T-helper 17 cell (primary cell): Measurements from ENCODE around the gene AKT1. TPM values are rescaled to one million over a fixed set of nuclear protein-coding genes. Genes with fewer than 3 reads are reported as not detected.

Experiments
- ATAC-seq: fragments of 150-1000 bp; cut with Tn5 transposase; 2 replicates; pipeline ENCODE4 v1.10.0; 2021; ENCODE audit warnings: mild to moderate bottlenecking, moderate library complexity
- DNase-seq, 3 donors: peaks; one replicate each; pipeline versions ENCODE4 v3.0.0 to v3.0.0-alpha.2; 2020 to 2021
- H3K9me3 ChIP-seq: one replicate; pipeline ENCODE4 v1.7.0; 2013; ENCODE audit warnings: low read length, mild to moderate bottlenecking; ENCODE audit not compliant: control insufficient read depth, poor library complexity, severe bottlenecking
- H3K27ac Mint-ChIP-seq: one replicate; pipeline ENCODE4 v1.8.0; 2022; ENCODE audit warnings: mild to moderate bottlenecking, moderate library complexity, mixed read lengths
- H3K27me3 Mint-ChIP-seq: one replicate; pipeline ENCODE4 v1.8.0; 2022; ENCODE audit warnings: mixed read lengths
- H3K36me3 Mint-ChIP-seq: one replicate; pipeline ENCODE4 v1.8.0; 2022; ENCODE audit warnings: low read depth, mixed read lengths
- H3K4me1 Mint-ChIP-seq: one replicate; pipeline ENCODE4 v1.8.0; 2022; ENCODE audit warnings: mild to moderate bottlenecking, mixed read lengths
- H3K4me3 Mint-ChIP-seq: one replicate; pipeline ENCODE4 v1.8.0; 2022; ENCODE audit warnings: mild to moderate bottlenecking, moderate library complexity, mixed read lengths
- total RNA-seq, 4 donors: library from RNA in 2 of 4; stranded (reverse) in 2 of 4; gene quantifications; one replicate each; pipeline ENCODE4 v1.2.3 and lab custom pipeline; 2022 to 2026

The AKT1 gene
- total RNA-seq, 2 donors from 2014 or later = 72.4 to 77.2 TPM

GRCh38 chr14:104791425-104791824 is 4.1 kb downstream of the AKT1 start:
- no peak overlapping the region for H3K27ac Mint-ChIP-seq
- H3K4me3 Mint-ChIP-seq = no peak overlapping the region
- no peaks in the 10 kb centered on the region for H3K9me3 ChIP-seq
- ATAC-seq (no peak), DNase-seq (no peak)
- peaks cover 36% of the 10 kb centered on the region for H3K4me1 Mint-ChIP-seq
- no peaks in the 10 kb centered on the region for H3K36me3 Mint-ChIP-seq
- no peaks in the 10 kb centered on the region for H3K27me3 Mint-ChIP-seq

GRCh38 chr14:104789752-104790743 is 5.5 kb downstream of the AKT1 start:
- no peak for DNase-seq
- H3K4me3 Mint-ChIP-seq = no peak overlapping the region
- H3K4me1 Mint-ChIP-seq = peaks cover 33% of the 10 kb centered on the region

GRCh38 chr14:104788873-104789663 is 6.5 kb downstream of the AKT1 start:
- no peaks in the 10 kb centered on the region for H3K27me3 Mint-ChIP-seq
- no peak for ATAC-seq
- no peak overlapping the region for H3K27ac Mint-ChIP-seq
- no peaks in the 10 kb centered on the region for H3K9me3 ChIP-seq
- no peak overlapping the region for H3K4me3 Mint-ChIP-seq
- H3K36me3 Mint-ChIP-seq = no peaks in the 10 kb centered on the region
- H3K4me1 Mint-ChIP-seq = peaks cover 29% of the 10 kb centered on the region
- no peak for DNase-seq

More at GRCh38 chr14:104789752-104790743, 5.5 kb downstream of the AKT1 start:
- Mint-ChIP-seq H3K27ac (no peak overlapping the region), H3K36me3 (no peaks in the 10 kb centered on the region), H3K27me3 (no peaks in the 10 kb centered on the region)
- no peak for ATAC-seq
- H3K9me3 ChIP-seq = no peaks in the 10 kb centered on the region

GRCh38 chr14:104788161-104788818 is 7.3 kb downstream of the AKT1 start:
- H3K36me3 Mint-ChIP-seq = no peaks in the 10 kb centered on the region
- no peak overlapping the region for H3K4me3 Mint-ChIP-seq
- ATAC-seq (no peak), DNase-seq (no peak)
- H3K27ac Mint-ChIP-seq = no peak overlapping the region
- H3K9me3 ChIP-seq = no peaks in the 10 kb centered on the region
- H3K27me3 Mint-ChIP-seq = no peaks in the 10 kb centered on the region
- peaks cover 24% of the 10 kb centered on the region for H3K4me1 Mint-ChIP-seq

DNA sequence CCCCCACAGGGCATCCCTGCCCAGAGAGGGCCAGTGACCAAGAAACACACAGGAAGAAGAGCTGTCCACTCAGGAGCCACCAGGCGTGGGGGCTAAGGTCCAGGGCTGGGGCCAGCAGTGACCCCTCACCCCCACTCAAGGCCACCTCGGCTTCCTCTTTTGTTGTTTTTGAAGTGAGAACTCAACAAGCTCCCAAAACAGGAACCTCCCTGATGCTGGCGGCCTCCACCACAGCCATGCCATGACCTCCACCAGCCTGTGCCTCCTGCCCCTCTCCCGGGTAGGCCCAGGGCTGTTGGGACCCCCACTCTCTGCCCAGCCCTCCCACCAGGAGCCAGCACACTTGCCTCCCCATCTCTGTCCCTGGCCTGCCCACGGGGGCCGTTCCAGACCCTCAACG is 7.8 kb downstream of the AKT1 start:
- Mint-ChIP-seq H3K27me3 (no peaks in the 10 kb centered on the region), H3K4me3 (no peak overlapping the region), H3K4me1 (peaks cover 19% of the 10 kb centered on the region), H3K27ac (no peak overlapping the region), H3K36me3 (no peaks in the 10 kb centered on the region)
- H3K9me3 ChIP-seq = no peaks in the 10 kb centered on the region
- DNase-seq = no peak
- ATAC-seq = no peak

- Mint-ChIP-seq H3K27ac (peak overlapping the region; percentile 16), H3K36me3 (no peaks in the 10 kb centered on the region), H3K4me1 (peaks cover 16% of the 10 kb centered on the region), H3K4me3 (no peak overlapping the region), H3K27me3 (no peaks in the 10 kb centered on the region)
- no peak for DNase-seq
- ATAC-seq = no peak
- no peaks in the 10 kb centered on the region for H3K9me3 ChIP-seq
These were observed 8.5 kb downstream of the AKT1 start for GRCh38 chr14:104786726-104787675.

GRCh38 chr14:104786091-104786586 is 9.4 kb downstream of the AKT1 start:
- no peak overlapping the region for H3K4me3 Mint-ChIP-seq
- H3K4me1 Mint-ChIP-seq = peaks cover 11% of the 10 kb centered on the region
- peak overlapping the region; percentile 16 for H3K27ac Mint-ChIP-seq
- H3K36me3 Mint-ChIP-seq = no peaks in the 10 kb centered on the region
- H3K27me3 Mint-ChIP-seq = no peaks in the 10 kb centered on the region
- DNase-seq (no peak), ATAC-seq (peak; percentile 63)
- H3K9me3 ChIP-seq = no peaks in the 10 kb centered on the region

DNA sequence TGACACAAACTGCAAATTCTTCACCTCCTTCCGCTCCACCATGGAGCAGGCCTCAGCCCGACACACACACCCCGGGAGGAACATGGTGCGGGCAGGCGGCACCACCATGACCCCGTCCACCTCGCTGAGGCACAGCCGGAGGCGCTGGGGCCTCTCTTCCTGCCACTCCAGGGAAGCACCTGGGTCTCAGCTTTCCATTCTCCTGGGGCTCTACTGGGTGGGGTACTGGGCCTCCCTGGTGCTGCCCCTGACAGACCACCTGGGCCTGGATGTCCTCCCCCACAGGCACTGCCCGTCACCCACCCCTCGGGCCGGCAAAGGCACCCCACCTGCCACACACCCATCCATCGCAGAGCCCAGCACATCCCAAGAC is 9.9 kb downstream of the AKT1 start:
- peaks cover 7% of the 10 kb centered on the region for H3K4me1 Mint-ChIP-seq
- no peaks in the 10 kb centered on the region for H3K36me3 Mint-ChIP-seq
- no peaks in the 10 kb centered on the region for H3K27me3 Mint-ChIP-seq
- peak overlapping the region; percentile 16 for H3K27ac Mint-ChIP-seq
- no peaks in the 10 kb centered on the region for H3K9me3 ChIP-seq
- DNase-seq (no peak), ATAC-seq (no peak)
- H3K4me3 Mint-ChIP-seq = no peak overlapping the region

GRCh38 chr14:104784846-104785707 is 10.5 kb downstream of the AKT1 start:
- H3K36me3 Mint-ChIP-seq = no peaks in the 10 kb centered on the region
- no peaks in the 10 kb centered on the region for H3K27me3 Mint-ChIP-seq
- no peak overlapping the region for H3K4me3 Mint-ChIP-seq
- DNase-seq (no peak), ATAC-seq (no peak)
- peak overlapping the region; percentile 16 for H3K27ac Mint-ChIP-seq
- no peaks in the 10 kb centered on the region for H3K9me3 ChIP-seq
- H3K4me1 Mint-ChIP-seq = peaks cover 7% of the 10 kb centered on the region

GRCh38 chr14:104784218-104784568 is 11.4 kb downstream of the AKT1 start:
- DNase-seq (no peak), ATAC-seq (no peak)
- H3K36me3 Mint-ChIP-seq = no peaks in the 10 kb centered on the region
- no peak overlapping the region for H3K4me3 Mint-ChIP-seq
- H3K4me1 Mint-ChIP-seq = peaks cover 5% of the 10 kb centered on the region
- H3K9me3 ChIP-seq = no peaks in the 10 kb centered on the region
- H3K27ac Mint-ChIP-seq = no peak overlapping the region
- H3K27me3 Mint-ChIP-seq = no peaks in the 10 kb centered on the region

DNA sequence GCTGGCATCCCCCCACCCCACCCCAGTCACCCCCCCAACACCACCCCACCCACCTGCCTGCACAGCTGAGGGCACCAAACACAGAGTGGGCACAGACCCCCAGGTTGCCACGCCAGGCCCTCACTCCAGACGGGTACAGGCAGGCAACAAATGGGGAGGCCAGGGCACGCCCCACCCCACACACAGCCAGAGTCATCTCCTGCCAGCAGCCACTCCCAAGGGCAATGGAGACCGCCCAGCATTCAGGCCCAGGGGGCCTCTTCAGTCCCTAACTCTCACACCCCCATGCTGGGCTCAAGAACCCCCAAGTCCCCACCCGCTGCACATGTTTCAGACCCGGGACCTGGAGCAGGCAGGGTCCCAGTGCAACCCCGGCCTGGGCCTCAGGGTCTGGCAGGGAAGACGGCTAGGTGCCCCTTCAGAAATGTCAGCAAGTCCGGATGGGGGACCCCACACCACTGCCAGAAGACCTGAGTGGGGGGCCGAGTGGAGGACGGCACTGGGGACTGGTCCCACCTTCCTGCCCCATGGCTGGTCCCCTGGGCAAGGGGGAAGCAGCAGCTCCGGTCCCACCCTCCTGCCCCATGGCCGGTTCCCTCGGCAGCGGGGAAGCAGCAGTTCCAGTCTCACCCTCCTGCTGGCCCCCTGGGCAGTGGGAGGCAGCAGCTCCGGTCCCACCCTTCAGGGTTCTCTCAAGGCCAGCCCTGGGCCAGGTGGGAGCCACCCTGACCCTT is 11.9 kb downstream of the AKT1 start:
- DNase-seq (no peak), ATAC-seq (no peak)
- H3K4me1 Mint-ChIP-seq = peaks cover 5% of the 10 kb centered on the region
- no peak overlapping the region for H3K4me3 Mint-ChIP-seq
- no peaks in the 10 kb centered on the region for H3K27me3 Mint-ChIP-seq
- no peaks in the 10 kb centered on the region for H3K9me3 ChIP-seq
- H3K27ac Mint-ChIP-seq = no peak overlapping the region
- H3K36me3 Mint-ChIP-seq = no peaks in the 10 kb centered on the region
